ENCODE measurements around the gene KLC4.

The KLC4 gene

GRCh38 chr6:43059168-43060033 lies at the start of gene KLC4, which contains the start of gene MRPL2:
TSS of gene KLC4 (plus strand) at chr6:43059631. CDS start at chr6:43061336, 1,705 bp downstream.
TSS of gene MRPL2 (minus strand) at chr6:43059434. CDS start at chr6:43059381, 53 bp downstream.
- peak; percentile 98 for DNase-seq

- no peak for DNase-seq
Observed at GRCh38 chr6:43011207-43011606, 48.2 kb upstream of the KLC4 start.

GRCh38 chr6:43012364-43012763 lies 47.1 kb upstream of the KLC4 start:
- DNase-seq = no peak

GRCh38 chr6:43013097-43013842 lies 46.2 kb upstream of the KLC4 start:
- no peak for DNase-seq

- DNase-seq = peak; percentile 100
Observed at GRCh38 chr6:43013843-43014433, 45.5 kb upstream of the KLC4 start, which contains the start of the genes KLHDC3 and MEA1. TSS of gene KLHDC3 (plus strand) at chr6:43014249. CDS start at chr6:43017193, 2,944 bp downstream. TSS of gene MEA1 (minus strand) at chr6:43013946. CDS start at chr6:43013813, 133 bp downstream.

- DNase-seq = no peak
Observed at GRCh38 chr6:43014434-43014909, 45.0 kb upstream of the KLC4 start.

GRCh38 chr6:43016176-43016942 lies 43.1 kb upstream of the KLC4 start:
- DNase-seq = no peak

- DNase-seq = no peak
Observed at GRCh38 chr6:43016943-43017334, 42.5 kb upstream of the KLC4 start.

- no peak for DNase-seq
Observed at GRCh38 chr6:43019152-43019551, 40.3 kb upstream of the KLC4 start.

GRCh38 chr6:43020052-43020705 lies 39.3 kb upstream of the KLC4 start:
- no peak for DNase-seq

GRCh38 chr6:43020847-43021246 lies 38.6 kb upstream of the KLC4 start:
- no peak for DNase-seq

GRCh38 chr6:43021270-43022047 lies 38.0 kb upstream of the KLC4 start, which contains the start of gene RRP36:
TSS of gene RRP36 (plus strand) at chr6:43021623. CDS start at chr6:43021655, 32 bp downstream.
- DNase-seq = peak; percentile 87

GRCh38 chr6:43024436-43024835 lies 35.0 kb upstream of the KLC4 start:
- DNase-seq = no peak

- no peak for DNase-seq
Observed at GRCh38 chr6:43026365-43026764, 33.1 kb upstream of the KLC4 start.

- no peak for DNase-seq
Observed at GRCh38 chr6:43029120-43029519, 30.3 kb upstream of the KLC4 start.

- no peak for DNase-seq
Observed at GRCh38 chr6:43032326-43032725, 27.1 kb upstream of the KLC4 start.

- no peak for DNase-seq
Observed at GRCh38 chr6:43033496-43034189, 25.8 kb upstream of the KLC4 start.

GRCh38 chr6:43034190-43034525 lies 25.3 kb upstream of the KLC4 start:
- no peak for DNase-seq

- no peak for DNase-seq
Observed at GRCh38 chr6:43035495-43036194, 23.8 kb upstream of the KLC4 start.

- no peak for DNase-seq
Observed at GRCh38 chr6:43036712-43037111, 22.7 kb upstream of the KLC4 start.

Data from stimulated activated CD4-positive, alpha-beta T cell treated with anti-CD3 and anti-CD28 coated beads, Interleukin-15, amount 100 ng/mL, for 24 hours (primary cell).